GM19463 (cell line): ENCODE data around the gene KIAA0513.

ENCODE experiments used
- ATAC-seq: cut with Tn5 transposase; IDR thresholded peaks from one replicate; pipeline ENCODE4 v1.9.1; 2021; ENCODE audit warnings: mild to moderate bottlenecking, moderate library complexity; ENCODE audit not compliant: unreplicated experiment

Gene KIAA0513

DNA sequence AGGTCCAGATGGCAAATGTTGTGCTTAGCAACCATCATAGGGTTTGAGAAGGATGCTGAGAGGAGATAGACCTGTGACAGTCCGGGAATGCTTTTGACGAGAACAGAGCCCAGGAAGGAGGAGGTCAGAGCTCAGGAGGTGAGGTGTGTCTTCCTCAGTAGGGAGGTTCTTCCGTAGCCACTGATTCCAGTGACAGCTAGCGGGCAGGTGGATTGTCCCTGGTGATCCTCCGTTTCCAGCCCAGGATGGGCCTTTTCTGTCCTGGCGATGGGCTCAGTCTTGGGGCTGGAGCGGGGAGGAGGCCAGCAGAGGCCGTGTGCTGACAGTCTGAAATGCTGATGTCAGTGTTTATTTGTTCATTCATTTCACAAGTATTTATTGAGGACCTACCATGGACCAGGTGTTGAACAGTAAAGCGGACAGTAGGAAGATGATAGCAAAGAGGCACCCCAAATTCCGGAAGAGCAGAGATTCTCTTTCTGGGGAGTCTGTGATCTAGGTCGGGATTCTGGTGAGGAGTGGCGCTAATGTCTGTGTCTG is 38.8 kb downstream of the KIAA0513 start:
- no peak for ATAC-seq

DNA sequence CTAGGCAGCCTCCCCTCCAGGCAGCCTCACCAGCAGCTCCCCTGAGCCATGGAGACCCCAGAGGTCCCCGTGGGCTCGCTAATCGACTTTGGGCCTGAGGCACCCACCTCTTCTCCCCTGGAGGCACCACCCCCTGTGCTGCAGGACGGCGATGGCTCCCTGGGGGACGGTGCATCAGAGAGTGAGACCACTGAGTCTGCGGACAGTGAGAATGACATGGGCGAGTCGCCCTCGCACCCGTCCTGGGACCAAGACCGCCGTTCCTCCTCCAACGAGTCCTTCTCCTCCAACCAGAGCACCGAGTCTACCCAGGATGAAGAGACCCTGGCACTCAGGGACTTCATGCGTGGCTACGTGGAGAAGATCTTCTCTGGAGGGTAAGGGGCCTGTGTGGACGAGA is 39.4 kb downstream of the KIAA0513 start:
- no peak for ATAC-seq

GRCh38 chr16:85067426-85067825 is 39.8 kb downstream of the KIAA0513 start:
- no peak for ATAC-seq

DNA sequence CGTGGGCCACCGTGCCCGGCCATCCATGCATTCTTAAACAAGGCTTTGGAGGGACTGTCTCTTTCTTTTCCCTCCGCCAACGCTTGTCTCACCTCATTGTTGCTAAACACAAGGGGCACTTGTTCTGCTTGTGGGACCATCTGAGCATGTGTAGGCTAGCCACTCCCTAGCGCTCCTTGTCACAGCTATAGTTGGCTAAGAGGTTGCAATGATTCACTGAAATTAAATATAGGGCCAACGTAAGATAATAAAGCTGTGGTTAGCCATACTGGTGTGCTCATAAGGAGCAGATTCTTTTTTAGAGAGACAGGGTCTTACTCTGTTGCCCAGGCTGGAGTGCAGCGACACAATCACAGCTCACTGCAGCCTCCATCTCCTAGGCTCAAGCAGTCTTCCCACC is 41.2 kb downstream of the KIAA0513 start:
- ATAC-seq: no peak

- no peak for ATAC-seq
These were observed 41.6 kb downstream of the KIAA0513 start for GRCh38 chr16:85069171-85069570.

- no peak for ATAC-seq
These were observed 44.7 kb downstream of the KIAA0513 start for GRCh38 chr16:85072076-85072860.

DNA sequence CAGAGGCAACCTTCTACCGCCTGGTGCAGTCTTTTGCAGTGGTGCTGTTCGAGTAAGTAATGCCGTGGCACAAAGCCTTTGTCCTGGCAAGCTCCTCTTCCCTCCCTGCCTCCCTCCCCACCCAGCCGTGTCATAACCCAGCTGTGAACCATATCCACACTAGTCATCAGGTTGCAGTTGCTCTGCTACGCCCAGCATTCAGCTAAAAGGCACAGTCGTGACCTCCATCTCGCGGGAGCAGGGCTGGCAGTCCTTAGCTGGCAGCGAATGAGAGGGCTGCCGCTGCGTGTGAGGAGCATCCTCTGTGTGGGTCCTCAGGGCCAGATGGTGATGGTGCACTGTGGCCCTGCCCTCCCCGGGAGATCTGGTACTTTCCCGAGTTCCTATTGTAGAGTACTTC is 45.4 kb downstream of the KIAA0513 start:
- no peak for ATAC-seq

- no peak for ATAC-seq
These were observed 46.8 kb downstream of the KIAA0513 start for GRCh38 chr16:85074225-85074914.

- no peak for ATAC-seq
These were observed 47.8 kb downstream of the KIAA0513 start for GRCh38 chr16:85075236-85075924.

DNA sequence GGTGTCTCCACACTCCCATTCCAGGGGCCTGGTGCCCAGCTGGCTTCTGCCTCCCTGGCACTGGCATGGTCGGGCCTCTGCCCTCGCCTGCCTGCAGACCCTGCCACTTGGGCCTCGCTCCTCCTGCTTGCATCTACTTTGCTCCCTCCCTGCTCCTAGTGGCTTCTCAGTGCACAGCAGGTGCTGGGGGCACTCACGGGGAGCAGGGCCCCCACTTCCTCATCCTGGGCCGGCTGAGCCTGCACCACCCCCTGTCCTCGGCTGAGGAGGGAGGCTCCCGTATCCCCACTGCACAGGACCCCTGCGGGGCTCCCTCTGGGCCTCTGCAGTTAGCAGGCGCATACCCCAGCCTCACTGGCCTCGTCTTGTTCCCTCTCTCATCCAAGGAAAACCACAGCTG is 49.4 kb downstream of the KIAA0513 start:
- ATAC-seq: no peak

- no peak for ATAC-seq
These were observed 50.1 kb downstream of the KIAA0513 start for GRCh38 chr16:85077576-85078125.

DNA sequence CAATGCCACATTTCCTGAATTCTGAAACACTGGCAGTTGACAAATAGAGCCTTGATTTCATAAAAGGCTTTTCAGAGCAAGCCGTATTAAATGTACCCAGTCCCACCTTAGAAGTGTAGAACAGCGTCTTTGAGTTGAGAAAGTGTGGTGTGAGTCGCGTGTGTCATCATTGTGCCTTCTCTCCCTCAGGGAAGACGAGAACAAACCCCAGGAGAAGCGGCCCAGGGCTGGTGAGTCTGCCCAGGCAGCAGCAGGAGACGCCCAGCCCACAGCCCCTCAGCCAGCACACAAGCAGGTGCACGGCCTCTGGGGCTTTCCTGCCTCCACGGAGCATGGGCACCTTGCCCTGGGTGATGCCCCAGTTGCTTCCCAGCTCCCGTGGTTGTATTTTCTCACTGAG is 50.6 kb downstream of the KIAA0513 start:
- ATAC-seq: no peak

DNA sequence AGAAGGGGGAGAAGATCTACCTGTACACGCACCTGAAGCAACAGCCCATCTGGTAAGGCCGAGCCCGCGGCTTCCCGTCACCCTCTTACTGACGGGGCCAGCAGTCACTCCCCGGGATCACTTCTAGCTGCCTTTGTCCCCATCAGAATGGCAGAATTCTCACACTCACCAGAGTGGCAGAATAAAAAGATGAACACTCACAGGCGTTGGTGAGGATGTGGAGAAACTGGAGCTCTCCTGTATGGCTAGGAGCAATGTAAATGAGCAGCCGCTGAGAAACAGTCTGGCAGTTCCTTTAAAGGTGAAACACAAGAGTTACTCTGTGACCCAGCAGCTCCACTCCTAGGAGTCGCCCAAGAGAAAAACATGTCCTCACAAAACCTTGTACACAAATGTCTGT is 51.4 kb downstream of the KIAA0513 start:
- no peak for ATAC-seq

DNA sequence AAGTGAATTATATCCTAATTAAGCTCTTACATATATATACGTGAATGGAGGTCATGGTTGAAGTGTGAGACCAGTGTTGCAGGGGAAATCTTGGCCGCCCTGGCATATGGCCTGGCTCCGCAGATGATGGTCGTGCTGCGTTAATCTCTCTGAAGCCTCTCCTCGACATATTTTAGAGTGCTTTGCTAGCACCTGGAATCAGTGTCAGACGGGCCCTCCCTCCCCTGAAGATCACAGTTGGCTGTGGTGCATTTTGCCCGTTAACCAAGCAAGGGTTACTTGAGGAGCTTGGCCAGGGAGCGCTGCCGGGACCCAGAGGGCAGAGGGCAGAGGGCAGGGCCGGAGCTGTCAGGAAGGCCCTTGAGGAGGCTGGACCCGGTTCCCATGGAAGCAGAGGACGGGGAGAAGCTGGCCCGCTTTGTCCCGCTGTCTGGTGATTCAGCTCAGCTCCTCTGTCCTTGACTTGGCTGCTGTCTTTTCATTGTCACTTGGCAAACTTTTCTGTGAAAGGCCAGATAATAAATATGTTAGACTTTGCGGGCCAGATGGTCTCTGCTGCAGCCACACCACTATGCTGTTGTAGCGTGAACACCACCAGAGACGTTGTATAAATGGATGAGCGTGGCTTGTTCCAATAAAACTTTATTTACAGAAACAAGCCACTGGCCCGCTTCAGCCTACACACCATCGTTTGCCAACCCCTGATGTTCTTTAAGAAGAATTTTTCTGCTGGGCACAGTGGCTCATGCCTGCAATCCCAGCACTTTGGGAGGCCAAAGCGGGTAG is 52.4 kb downstream of the KIAA0513 start:
- no peak for ATAC-seq

DNA sequence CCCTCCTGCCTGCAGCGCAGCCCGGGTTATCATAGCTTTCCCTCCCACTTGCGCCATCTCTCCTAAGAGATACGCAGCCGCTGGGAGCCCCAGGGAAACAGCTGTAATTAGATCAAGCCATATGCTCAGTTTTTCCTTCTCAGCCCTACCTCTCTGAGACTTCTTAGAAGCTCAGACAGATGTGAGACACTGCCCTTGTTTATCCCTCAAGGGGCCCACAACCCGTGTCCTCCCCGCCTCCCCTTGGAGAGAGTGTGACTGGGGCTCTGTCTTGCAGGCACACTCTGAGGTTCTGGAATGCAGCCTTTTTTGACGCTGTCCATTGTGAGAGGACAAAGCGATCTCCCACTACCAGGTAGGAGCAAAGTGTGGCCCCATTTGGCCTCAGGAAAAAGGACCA is 53.4 kb downstream of the KIAA0513 start:
- ATAC-seq: no peak

GRCh38 chr16:85081765-85082164 is 54.2 kb downstream of the KIAA0513 start:
- no peak for ATAC-seq

DNA sequence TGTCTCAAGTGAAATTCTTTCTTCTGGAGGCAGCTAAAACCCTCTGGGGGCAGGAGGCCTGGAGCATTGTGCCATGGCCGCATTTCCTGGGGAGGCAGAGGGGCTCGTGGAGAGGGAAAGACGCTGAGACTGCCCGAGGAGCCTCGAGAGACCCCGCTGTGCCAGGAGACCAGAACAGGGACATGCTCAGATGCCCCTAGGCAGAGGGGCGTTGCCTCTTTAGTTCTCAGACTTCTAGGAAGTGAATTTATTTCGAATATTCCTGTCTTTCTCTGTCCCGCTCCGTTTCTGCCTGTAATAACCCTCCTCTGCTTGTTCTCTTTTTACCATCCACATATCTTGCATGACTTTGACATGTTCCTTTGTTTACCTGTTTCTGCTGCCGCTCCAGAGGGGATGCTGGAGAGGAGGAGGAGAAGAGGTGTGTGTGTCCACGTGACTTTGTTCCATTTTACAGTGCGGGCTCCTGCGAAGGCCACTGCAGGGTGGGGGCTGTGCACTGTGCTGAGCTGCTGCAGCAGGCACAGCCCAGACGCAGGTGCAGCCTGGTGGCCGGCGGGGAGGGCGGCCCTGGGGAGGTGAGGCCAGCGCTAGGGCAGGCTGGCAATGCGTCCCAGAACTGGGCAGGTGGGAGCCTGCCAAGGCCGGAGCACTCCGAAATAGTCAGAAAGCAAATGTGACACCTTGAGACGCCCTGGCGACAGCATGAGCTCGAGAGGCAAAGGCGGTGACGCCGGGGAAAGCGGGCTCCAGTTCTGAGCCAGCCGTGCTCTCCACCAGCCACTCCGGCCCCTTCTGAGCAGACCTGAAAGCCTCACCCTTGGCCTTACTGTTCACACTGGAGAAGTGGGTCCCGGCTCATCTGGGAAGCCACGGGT is 54.8 kb downstream of the KIAA0513 start:
- no peak for ATAC-seq

- ATAC-seq: no peak
These were observed 55.5 kb downstream of the KIAA0513 start for GRCh38 chr16:85083051-85083639.

GRCh38 chr16:85084841-85085510 is 57.4 kb downstream of the KIAA0513 start:
- ATAC-seq: no peak
